Renal cortical epithelial cell (primary cell): ENCODE data around the gene CTAGE4. TPM values are rescaled to one million over a fixed set of nuclear protein-coding genes. Genes with fewer than 3 reads are reported as not detected.
"Not testable (repeated sequence)": the region's sequence is repeated elsewhere in the genome, so short reads cannot be mapped to it uniquely, and the experiment has no call there.

Experiments used
- DNase-seq: peaks from one replicate; pipeline ENCODE4 v3.0.0-alpha.2; 2011; ENCODE audit warnings: low read depth
- total RNA-seq: library from RNA; depleted of rRNA; stranded (reverse); fragments of >200 nt; gene quantifications from 2 replicates; pipeline ENCODE4 v1.2.3, GENCODE V29; 2014

The CTAGE4 gene, protein sequence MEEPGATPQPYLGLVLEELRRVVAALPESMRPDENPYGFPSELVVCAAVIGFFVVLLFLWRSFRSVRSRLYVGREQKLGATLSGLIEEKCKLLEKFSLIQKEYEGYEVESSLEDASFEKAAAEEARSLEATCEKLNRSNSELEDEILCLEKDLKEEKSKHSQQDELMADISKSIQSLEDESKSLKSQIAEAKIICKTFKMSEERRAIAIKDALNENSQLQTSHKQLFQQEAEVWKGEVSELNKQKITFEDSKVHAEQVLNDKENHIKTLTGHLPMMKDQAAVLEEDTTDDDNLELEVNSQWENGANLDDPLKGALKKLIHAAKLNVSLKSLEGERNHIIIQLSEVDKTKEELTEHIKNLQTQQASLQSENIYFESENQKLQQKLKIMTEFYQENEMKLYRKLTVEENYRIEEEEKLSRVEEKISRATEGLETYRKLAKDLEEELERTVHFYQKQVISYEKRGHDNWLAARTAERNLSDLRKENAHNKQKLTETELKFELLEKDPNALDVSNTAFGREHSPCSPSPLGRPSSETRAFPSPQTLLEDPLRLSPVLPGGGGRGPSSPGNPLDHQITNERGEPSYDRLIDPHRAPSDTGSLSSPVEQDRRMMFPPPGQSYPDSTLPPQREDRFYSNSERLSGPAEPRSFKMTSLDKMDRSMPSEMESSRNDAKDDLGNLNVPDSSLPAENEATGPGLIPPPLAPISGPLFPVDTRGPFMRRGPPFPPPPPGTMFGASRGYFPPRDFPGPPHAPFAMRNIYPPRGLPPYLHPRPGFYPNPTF
- total RNA-seq = 7.3 and 17.4 TPM in 2 replicates

DNA sequence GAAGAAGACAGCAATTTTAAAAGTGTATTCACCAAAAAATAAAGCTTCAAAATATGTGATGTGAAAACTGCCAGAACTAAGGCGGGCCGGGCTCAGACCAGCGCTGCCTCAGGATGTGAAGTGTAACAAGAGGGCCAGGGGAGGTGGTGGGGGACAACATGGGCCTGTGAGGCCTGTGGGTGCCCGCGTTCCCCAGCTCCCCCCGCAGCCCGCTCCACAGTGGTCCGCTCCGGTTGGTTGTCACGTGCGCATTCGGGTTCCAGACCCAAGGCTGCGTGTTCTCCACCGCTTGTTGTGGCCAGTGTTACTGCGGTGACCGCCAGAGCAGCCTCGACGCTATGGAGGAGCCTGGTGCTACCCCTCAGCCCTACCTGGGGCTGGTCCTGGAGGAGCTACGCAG, at the start of gene CTAGE4:
TSS of gene CTAGE4 (plus strand) at position 301 of the 400 bp plus-strand sequence. CDS start at position 339, 38 bp downstream.
- not testable (repeated sequence) for DNase-seq

DNA sequence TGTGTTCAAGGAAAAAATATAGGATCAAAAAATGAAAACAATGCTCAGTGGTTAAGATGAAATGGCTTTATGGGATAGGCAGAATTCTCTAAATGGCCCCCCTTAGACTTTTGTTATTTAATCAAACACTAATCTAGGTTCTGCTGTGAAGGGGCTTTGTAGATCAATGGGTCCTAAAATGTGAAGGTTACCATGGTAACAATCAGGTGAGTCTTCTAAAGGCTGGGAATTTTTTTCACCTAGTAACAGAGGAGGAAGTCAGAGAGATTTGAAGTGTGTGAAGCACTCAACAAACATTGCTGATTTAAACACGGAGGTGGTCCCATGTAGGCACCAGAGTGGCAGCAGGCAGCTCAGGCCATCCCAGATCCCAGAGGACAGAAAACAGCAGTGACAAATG, 49.1 kb upstream of the CTAGE4 start:
- no peak for DNase-seq

- DNase-seq = no peak
Measured at GRCh38 chr7:144137501-144137900, 45.8 kb upstream of the CTAGE4 start.

DNA sequence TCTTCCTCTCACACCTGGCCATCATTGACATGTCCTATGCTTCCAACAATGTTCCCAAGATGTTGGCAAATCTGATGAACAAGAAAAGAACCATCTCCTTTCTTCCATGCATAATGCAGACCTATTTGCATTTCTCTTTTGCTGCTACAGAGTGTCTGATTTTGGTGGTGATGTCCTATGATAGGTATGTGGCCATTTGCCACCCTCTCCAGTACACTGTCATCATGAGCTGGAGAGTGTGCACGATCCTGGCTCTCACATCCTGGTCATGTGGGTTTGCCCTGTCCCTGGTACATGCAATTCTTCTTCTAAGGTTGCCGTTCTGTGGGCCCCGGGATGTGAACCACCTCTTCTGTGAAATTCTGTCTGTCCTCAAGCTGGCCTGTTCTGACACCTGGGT, 41.1 kb upstream of the CTAGE4 start:
- no peak for DNase-seq

DNA sequence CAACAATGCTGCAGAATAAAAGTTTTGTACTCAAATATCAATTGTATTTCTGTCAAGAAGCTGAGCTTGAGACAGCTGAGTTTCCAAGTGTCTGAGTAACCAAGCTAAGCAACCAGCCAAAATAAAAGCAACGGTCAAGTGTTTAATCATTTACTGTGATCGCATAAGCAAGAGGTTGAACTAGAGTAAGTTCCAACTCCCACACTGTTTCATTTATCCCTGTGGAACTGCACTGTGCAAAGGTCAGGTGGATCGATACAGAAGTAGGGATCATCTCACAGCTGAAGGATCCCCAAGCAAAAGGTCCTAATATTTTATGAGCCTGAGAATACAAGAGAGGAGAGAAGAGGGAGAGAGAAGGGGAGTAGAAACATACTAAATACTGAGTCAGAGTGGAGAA, 38.8 kb upstream of the CTAGE4 start:
- DNase-seq = no peak

GRCh38 chr7:144148224-144148827, 34.9 kb upstream of the CTAGE4 start:
- DNase-seq = no peak

GRCh38 chr7:144158861-144159260, 24.4 kb upstream of the CTAGE4 start:
- no peak for DNase-seq

DNA sequence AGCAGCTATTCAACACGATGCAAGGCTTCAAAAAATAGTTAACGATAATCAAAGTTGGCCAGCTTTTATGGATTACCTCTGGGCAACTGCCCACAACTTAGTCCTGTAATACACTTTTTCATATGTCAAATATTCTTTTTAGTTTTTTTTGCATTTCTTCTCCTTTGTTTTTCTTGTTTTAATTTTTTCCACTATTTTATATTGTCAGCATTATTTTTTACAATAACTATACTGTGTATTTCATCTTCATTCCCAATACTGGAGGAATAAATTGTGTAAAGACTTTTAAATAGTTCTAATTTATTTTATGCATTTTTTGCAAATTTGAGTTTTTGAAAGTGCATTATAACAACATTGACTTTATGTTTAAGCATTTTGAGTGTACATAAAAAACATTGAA, 18.5 kb upstream of the CTAGE4 start:
- DNase-seq = no peak

DNA sequence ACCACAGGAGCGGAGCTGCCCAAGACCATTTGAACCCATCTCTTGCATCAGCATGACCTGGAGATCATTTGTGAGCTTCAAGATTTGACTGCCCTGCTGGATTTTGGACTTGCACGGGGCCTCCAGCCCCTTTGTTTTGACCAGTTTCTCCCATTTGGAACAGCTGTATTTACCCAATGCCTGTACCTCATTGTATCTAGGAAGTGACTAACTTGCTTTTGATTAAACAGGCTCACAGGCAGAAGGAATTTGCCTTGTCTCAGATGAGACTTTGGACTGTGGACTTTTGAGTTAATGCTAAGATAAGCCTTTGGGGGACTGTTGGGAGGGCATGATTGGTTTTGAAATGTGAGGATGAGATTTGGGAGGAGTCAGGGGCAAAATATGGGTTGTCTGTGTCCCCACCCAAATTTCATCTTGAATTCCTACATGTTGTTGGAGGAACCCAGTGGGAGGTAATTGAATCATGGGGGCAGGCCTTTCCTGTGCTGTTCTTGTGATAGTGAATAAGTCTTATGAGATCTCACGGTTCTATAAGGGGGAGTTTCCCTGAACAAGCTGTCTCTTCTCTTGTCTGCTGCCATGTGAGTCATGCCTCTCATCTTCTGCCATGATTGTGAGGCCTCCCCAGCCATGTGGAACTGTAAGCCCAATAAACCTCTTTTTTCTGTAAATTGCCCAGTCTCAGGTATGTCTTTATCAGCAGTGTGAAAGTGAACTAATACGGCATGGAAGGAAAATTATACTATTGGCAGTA, 11.5 kb upstream of the CTAGE4 start:
- DNase-seq = not testable (repeated sequence)

DNA sequence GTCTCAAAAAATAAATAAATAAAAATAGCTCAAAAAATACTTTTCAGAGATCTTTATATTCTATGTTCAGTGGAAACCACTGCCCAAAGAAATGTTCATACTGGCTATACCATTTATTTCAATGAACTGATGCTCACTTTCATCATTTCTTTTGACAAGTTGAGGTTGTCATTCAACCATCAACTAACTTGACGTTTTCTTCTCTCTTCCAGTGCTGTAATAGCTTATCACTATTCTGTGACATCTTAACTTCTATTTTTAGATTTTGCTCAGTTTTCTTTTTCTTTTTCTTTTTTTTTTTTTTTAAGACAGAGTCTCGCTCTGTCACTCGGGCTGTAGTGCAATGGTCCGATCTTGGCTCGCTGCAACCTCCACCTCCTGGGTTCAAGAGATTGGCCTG, 8.7 kb upstream of the CTAGE4 start:
- no peak for DNase-seq

DNA sequence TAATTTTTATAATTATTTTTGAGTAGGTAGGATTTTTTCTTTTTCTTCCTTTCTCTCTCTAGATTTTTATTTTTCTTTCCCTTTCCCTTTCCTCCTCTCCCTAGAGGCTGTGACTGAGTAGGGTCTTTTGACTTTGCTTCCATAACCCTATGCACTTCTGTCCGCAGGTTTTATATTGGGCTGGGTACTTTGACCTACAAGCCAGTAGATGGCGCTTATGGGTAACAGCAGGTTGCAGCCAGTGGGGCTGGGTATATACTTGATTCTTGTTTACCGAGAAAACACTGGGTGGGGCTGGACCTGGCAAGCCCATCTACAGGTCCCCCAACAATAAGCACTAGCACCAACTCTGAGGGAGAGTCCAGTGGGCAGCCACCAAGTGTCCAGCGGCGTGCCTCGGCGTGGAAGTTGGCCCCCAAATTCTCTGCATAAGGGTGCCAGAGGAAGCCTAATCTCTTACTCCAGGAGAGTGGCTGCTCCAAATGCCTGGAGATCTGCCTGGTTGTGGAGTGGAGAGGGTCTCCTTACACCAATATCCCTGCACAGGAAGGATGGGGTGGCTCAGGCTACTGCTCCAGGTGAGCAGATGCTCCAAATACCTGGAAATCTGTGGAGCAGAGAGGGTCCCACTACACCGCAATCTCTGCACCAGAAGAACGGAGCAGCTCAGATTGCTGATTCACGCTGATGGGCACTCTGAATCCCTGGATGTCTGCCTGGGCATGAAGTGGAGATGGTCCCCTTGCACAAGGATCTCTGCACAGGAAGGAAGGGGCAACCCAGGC, 4.7 kb upstream of the CTAGE4 start:
- peak; percentile 8 for DNase-seq

GRCh38 chr7:144179165-144179479, 4.1 kb upstream of the CTAGE4 start:
- DNase-seq = not testable (repeated sequence)

DNA sequence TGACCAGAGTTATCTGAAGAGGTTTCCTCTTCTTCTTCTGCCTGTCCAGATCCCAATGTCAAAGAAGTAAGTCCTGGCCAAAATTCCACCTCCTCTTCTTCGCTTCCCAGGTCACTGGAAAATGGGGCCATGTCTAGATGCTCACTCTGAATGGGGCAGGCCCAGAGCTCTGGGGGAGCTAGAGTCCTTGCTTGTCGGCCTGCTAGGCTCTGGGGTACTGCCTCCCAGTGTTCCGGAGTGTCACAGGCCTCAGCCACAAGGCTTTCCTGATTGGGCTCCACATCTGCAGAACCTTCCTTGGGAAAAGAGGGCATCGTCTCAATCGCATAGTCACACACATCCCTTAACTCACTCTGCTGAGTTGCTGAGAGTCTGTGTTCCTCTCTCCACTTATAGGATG, 4.6 kb downstream of the CTAGE4 start:
- not testable (repeated sequence) for DNase-seq

- DNase-seq = not testable (repeated sequence)
Measured at GRCh38 chr7:144188578-144189171, 5.4 kb downstream of the CTAGE4 start.

GRCh38 chr7:144193782-144194181, 10.5 kb downstream of the CTAGE4 start:
- not testable (repeated sequence) for DNase-seq

GRCh38 chr7:144194453-144194852, 11.2 kb downstream of the CTAGE4 start:
- DNase-seq = not testable (repeated sequence)

DNA sequence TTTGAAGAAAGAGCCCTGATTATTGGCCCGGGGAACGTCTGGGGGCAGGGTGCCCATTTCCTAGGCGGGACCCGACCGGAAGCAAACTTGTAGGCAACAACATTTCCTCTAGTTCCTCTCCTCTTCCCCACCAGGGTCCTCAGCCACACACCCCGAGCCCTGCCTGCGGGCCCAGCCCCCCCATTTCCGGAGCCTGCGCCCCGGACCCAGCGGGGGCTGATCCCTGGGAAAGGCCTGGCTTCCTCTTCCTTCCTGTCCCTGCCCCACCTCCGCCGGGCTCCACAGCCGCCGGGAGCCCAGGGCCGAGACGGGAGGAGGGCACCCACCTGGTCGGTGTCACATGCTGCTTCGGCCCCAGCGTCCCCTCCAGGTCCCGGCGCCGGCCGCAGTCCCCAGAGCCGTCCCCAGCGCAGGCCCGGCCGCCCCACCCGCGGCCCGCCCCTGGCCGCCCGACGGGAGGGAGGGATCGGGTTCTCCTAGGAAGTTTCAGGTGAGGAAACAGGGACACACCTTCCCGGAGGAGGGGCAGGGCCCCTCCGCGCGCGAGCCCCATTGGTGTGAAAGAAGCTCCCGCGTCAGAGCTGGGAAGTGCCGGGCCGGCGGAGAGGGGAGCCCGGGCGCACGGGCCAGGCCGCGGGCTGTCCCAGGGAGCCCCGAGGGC, 12.1 kb downstream of the CTAGE4 start, which contains the start of gene ARHGEF35:
TSS of gene ARHGEF35 (minus strand) at position 622 of the 661 bp plus-strand sequence. CDS start 7,450 bp downstream, outside the sequence.
- not testable (repeated sequence) for DNase-seq

- DNase-seq = not testable (repeated sequence)
Measured at GRCh38 chr7:144198934-144199333, 15.7 kb downstream of the CTAGE4 start.

- not testable (repeated sequence) for DNase-seq
Measured at GRCh38 chr7:144201978-144202377, 18.7 kb downstream of the CTAGE4 start.

- DNase-seq = not testable (repeated sequence)
Measured at GRCh38 chr7:144203086-144203485, 19.8 kb downstream of the CTAGE4 start.
